Measurements from ENCODE around the gene SRPX2.

Gene SRPX2

DNA sequence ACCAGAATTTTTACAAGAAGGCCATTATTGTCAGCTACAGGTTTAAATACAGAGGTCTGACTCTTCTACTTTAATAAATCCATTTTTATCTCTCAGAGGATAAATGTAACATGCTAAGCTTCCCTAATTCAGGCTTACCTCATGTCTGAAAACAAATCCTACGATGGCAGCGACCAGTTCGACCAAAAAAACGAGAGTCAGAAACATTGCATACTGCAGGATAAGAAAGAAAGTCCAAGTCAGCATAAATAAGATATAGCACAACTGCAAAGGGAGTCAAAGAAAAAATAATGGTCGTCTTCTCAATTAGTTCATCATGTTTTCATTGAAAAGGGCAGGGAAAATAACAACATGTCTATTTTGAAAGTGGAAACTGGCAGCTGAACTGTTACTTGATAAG is 9.0 kb upstream of the SRPX2 start:
- no peaks in the 10 kb centered on the region for H3K4me1 ChIP-seq (ENCODE audit: control insufficient read depth in 1 of 2, insufficient read depth in 1 of 2, low read depth in 1 of 2, low read length in 1 of 2)
- no peak overlapping the region for H3K27ac ChIP-seq
- H3K4me3 ChIP-seq (ENCODE audit: low read depth in 1 of 2, low read length in 1 of 2): no peak overlapping the region
- H3K27me3 ChIP-seq: peaks cover 80% of the 10 kb centered on the region
- H3K9me3 ChIP-seq: no peaks in the 10 kb centered on the region
- TF ChIP-seq, protein P1, sequence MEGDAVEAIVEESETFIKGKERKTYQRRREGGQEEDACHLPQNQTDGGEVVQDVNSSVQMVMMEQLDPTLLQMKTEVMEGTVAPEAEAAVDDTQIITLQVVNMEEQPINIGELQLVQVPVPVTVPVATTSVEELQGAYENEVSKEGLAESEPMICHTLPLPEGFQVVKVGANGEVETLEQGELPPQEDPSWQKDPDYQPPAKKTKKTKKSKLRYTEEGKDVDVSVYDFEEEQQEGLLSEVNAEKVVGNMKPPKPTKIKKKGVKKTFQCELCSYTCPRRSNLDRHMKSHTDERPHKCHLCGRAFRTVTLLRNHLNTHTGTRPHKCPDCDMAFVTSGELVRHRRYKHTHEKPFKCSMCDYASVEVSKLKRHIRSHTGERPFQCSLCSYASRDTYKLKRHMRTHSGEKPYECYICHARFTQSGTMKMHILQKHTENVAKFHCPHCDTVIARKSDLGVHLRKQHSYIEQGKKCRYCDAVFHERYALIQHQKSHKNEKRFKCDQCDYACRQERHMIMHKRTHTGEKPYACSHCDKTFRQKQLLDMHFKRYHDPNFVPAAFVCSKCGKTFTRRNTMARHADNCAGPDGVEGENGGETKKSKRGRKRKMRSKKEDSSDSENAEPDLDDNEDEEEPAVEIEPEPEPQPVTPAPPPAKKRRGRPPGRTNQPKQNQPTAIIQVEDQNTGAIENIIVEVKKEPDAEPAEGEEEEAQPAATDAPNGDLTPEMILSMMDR (IDR thresholded peaks at IDR 0.05): no peak
- no peaks in the 10 kb centered on the region for H3K36me3 ChIP-seq

DNA sequence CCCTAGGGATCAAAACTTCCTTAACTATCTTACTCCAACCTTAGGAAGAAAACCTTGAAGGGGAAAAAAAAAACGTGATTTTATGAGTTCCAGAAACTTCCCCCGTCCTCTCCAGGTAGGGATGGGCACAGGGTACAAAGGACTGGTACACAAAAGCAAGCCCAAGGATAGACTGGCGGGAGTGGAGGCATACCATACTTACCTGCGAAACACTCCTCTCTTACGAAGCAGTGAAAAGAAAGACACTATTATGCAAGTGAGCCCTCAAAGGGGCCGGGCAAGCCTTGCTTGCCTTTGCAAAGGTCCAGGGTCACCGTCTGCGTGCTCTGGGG is 8.0 kb upstream of the SRPX2 start:
- Histone ChIP-seq H3K4me3 (ENCODE audit: low read depth in 1 of 2, low read length in 1 of 2) (no peak overlapping the region), H3K36me3 (no peaks in the 10 kb centered on the region), H3K9me3 (no peaks in the 10 kb centered on the region), H3K27me3 (peaks cover 72% of the 10 kb centered on the region), H3K4me1 (ENCODE audit: control insufficient read depth in 1 of 2, insufficient read depth in 1 of 2, low read depth in 1 of 2, low read length in 1 of 2) (no peaks in the 10 kb centered on the region), H3K27ac (no peak overlapping the region)
- TF ChIP-seq, protein P1 (IDR thresholded peaks at IDR 0.05): no peak

DNA sequence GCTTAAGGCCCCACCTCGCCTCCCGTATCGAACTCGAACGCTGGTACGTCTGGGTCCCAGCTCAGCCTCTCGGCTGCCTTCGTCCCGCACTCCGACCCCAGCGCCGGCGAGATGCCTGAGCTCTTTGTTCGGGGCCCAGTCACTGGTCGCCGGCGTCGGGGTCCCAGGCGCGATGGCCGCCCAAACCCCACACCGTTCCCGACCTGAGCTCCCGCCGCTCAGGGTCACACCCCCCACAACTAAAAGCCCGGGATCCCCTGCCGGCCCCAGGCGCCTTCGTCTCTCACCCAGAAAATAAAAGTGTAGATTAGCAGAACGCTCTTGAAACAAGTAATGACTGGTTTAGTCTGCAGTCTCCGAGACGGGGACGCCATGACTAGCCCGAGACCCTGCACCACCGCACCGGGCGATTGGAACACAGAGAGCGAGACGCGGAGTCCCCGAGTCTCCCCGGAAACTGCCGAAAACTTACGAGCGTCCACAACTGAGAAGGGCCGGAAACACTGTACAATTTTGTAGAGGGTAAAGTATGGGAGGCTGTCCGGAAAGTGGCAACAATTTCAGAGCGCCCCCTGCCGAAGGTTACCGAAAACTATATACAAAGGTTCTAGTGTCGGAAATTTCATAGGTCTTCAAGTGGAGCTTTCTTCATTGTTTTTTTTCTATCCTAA is 7.5 kb upstream of the SRPX2 start, which contains the start of gene TSPAN6:
TSPAN6 (minus strand) TSS at position 486 of the 671 bp plus-strand sequence; CDS start at position 374, 112 bp downstream.
- H3K4me3 ChIP-seq (ENCODE audit: low read depth in 1 of 2, low read length in 1 of 2): no peak within 1 kb of the TSS
- no peak within 1 kb of the TSS for H3K27ac ChIP-seq
- no peaks in the 10 kb centered on the region for H3K4me1 ChIP-seq (ENCODE audit: control insufficient read depth in 1 of 2, insufficient read depth in 1 of 2, low read depth in 1 of 2, low read length in 1 of 2)
- no peaks in the 10 kb centered on the region for H3K9me3 ChIP-seq
- peaks cover 70% of the 10 kb centered on the region for H3K27me3 ChIP-seq
- TF ChIP-seq, protein P1 (IDR thresholded peaks at IDR 0.05): no peak
- H3K36me3 ChIP-seq: no peaks in the 10 kb centered on the region

DNA sequence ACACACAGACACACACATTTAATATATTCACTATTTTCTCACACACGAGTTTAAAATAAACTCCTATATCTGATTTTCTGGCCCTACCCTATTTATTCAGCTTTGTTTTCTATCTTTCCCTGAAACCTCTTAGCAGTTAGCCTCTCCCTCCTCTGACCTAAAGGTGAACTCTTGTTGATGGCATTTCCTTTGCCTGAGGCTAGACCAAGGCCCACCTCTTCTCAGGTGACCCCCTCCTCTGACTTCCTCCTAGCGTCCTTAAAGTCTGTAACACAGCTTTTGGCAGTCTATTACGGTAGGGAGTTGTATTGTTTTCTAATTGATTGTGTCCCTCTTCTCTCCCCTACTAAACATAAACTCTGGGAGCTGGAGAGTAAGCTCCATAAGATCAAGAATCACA is 1.7 kb upstream of the SRPX2 start:
- Histone ChIP-seq H3K4me1 (ENCODE audit: control insufficient read depth in 1 of 2, insufficient read depth in 1 of 2, low read depth in 1 of 2, low read length in 1 of 2) (no peaks in the 10 kb centered on the region), H3K9me3 (no peaks in the 10 kb centered on the region), H3K36me3 (no peaks in the 10 kb centered on the region), H3K4me3 (ENCODE audit: low read depth in 1 of 2, low read length in 1 of 2) (no peak overlapping the region), H3K27me3 (peaks cover 27% of the 10 kb centered on the region), H3K27ac (no peak overlapping the region)
- TF ChIP-seq, protein P1 (IDR thresholded peaks at IDR 0.05): no peak

DNA sequence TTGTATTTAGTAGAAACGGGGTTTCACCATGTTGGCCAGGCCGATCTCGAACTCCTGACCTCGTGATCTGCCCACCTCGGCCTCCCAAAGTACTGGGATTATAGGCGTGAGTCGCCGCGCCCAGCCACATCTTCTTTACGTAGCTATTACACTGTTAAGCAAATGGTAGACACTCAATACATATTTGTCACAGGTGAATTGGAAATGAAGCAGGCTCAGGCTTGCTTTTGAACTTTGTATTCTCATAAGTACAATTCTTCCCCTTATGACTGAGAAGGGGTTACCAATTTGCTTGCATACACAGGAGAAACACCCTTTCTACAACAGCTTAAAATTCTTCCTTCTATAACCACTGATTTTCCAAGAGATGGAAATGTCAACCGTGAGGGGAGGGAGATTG is 787 bp upstream of the SRPX2 start:
- TF ChIP-seq, protein P1 (IDR thresholded peaks at IDR 0.05): no peak
- Histone ChIP-seq H3K27me3 (peaks cover 18% of the 10 kb centered on the region), H3K4me3 (ENCODE audit: low read depth in 1 of 2, low read length in 1 of 2) (no peak overlapping the region), H3K27ac (no peak overlapping the region), H3K4me1 (ENCODE audit: control insufficient read depth in 1 of 2, insufficient read depth in 1 of 2, low read depth in 1 of 2, low read length in 1 of 2) (no peaks in the 10 kb centered on the region), H3K36me3 (no peaks in the 10 kb centered on the region), H3K9me3 (no peaks in the 10 kb centered on the region)

All from neutrophil (primary cell).